HG03460 (cell line): ENCODE measurements around the gene PRKAG2.

Experiments
- ATAC-seq: cut with Tn5 transposase; IDR thresholded peaks from one replicate; pipeline ENCODE4 v1.9.1; 2021; ENCODE audit not compliant: unreplicated experiment

PRKAG2 gene

DNA sequence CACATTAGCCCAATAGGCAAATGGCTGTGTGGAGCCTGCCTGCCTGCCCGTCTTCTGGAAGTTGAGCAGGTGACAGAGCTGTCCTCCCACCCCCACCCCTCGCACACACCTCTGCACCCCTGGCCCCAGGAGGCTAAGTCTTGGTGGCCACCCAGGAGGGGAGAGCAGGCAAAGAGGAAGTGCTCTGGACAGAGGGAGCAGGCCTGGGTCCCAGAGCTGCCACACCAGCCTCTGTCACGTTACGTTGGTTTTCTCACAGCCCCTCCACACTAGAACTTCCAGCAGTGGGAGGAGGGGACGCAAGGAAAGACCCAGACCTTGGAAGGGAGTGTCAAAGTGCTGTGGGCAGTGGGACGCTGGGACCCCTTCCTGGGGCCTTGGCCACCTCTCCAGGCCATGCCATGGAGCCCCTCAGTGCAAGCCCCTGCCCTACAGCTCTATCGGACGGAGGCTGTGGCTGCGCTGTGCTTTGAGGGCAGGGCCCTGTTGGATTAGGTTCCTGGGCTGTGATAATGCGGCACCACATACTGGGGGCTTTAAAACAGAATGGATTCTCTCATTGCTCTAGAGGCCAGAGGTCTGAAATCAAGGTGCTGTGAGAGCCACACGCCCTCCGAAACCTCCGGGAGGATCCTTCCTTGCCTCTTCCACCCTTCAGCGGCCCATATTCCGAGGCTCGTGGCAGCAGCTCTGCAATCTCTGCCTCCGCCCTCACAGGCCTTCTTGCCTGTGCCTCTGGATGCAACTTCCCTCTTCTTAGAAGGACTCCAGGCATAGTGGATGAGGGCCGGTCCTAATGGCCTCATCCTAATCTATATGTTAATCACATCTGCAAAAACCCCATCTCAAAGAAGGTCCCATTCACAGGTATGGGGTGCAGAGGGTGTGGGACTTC is 9.9 kb downstream of the PRKAG2 start:
- no peak for ATAC-seq

DNA sequence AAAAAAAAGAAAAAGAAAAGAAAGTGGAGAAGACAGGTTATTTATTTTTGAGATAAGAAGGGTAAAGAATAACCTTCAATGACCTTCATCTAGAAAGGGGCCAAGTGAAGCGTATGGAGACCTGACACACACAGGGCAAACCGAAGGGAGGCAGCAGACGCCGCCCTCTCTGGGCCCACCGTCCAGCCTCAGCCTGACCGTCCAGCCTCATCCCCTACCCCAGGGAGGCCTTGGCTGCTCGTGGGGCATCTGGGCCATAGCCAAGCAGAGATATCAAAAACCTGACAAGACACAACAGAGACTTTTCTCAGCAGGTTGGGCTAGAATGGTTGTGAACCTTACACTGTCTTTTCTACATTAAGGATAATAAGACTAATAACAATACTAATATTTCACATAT is 10.9 kb downstream of the PRKAG2 start:
- ATAC-seq: no peak

DNA sequence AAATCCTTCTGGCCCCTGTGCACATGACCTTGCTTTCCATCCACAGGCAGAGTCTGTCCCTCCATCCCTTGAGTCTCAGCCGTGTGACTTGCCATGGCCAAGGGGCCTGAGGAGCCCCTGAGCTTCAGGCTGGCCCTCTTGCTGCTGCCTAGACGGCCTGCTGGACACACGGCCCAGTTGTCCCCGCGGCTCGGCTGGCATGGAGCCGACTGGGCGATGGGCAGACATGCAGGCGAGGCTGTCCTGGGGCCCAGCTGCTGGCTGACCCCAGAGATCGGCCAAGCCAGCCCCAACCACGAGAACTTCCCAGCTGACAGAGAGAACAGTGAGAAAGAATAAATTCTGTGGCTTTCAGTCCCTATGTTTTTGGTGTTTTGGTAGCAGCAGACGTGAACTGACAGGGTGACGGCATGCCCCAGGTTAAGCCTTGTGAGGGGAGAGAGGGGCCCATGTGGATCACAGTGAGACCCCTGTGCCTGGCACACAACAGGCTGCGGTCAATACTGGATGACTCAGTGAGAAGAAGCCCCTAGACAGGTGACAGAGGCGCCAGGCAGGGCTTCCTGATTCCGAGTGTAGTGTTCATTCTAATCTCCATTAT is 11.7 kb downstream of the PRKAG2 start:
- no peak for ATAC-seq

DNA sequence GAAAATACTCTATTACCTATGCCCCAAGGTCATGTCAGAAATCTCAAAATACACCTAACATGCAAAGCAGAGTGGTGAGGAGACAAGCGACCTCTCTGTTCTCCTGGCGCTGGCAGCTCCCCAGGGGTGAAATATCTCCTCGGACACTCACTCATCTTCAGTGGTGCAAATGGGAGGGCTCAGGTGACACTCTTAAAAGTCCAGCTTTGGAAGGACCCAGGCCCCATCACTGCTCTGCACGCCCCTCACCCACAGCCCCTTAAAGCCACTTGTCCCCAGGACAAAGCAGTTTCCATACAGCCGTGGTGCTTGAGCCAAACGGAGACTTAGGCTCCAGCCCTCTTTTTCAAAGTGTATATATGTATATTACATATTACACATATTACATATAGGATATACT is 12.4 kb downstream of the PRKAG2 start:
- ATAC-seq: no peak

DNA sequence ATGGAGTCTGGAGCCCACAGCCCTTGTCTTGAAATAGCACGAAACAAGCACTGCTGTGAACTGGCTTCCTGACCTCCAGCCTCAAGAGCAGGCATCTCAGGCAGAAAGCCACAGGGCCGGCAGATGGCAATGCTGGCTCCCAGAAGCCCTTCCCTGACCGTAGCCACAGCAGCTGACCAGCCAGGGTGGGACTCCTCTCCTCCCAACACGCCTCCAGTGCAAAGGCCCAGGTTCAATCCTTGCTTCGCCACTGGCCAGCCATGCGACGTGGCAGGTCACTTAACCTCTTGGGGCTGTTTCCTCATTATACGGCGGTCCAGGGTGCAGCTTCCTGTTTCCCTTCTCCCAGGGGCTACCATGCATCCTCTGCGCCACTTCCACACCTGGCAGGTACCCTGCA is 12.8 kb downstream of the PRKAG2 start:
- ATAC-seq: no peak

DNA sequence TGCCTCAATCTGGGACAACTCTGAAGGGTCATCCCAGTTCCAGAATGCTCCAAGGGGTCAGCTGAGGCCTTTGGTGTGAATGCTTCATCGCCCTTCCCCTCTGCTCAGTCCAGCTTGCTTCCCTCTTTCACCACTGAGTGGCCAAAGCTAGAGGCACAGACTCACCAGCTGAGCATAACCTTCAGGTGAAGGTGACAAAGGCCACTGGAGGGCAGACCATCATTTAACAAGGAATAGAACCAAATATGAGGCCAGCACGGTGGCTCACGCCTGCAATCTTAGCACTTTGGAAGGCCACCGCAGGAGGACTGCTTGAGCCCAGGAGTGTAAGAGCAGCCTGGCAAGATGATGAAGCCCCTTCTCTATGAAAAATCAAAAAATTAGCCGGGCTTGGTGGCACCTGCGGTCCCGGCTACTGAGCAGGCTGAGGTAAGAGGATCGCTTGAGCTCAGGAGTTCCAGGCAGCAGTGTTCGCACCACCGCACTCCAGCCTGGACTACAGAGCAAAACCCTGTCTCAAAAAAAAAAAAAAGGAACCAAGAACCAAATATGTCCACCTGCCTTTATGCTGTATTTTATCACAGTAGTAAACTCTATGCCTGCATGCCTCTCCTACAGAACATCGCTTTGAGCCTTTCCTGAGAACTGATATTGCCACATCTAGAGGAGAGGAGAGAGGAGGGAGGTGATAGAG is 13.4 kb downstream of the PRKAG2 start:
- no peak for ATAC-seq

DNA sequence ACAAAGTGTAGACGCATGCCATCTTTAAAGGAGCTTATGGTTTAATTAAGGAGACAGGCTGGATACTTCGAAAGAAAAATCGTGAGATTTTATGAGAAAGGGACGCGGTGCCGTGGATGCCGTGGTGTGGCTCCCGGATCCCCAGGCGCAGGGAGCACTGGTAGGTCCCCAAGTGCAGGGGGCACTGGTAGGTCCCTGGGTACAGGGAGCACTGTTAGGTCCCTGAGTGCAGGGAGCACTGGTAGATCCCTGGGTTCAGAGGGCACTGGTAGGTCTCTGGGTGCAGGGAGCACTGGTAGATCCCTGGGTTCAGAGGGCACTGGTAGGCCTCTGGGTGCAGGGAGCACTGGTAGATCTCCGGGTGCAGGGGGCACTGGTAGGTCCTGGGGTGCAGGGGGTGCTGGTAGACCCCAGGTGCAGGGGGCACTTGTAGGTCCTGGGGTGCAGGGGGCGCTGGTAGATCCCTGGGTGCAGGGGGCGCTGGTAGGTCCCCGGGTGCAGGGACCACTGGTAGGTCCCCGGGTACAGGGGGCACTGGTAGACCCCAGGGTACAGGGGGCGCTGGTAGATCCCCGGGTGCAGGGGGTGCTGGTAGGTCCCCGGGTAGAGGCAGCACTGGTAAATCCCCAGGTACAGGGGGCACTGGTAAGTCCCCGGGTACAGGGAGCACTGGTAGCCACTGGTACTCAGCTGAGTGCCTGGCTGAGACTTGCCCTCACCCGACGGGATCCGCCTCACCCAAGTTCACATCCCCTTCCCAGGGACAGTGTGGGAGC is 14.1 kb downstream of the PRKAG2 start:
- ATAC-seq: no peak

DNA sequence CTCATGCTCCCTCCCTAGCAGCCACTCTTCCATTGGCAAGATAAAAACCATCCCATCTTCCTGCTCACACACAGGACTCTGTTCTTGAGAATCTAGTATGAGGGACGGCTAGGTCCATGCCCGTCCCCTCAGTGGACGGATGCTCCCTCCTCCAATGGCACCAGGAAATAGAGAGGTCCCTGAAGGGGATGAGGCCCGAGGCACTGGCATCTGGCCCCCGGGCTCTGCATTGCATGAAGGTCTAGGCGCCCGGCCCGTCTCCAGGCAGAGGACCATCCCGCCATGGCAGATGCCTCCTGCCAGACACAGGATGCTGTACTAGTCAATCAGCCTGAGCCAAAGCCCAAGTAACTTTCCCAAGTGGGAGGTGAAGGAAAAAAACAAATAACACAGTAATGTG is 15.0 kb downstream of the PRKAG2 start:
- ATAC-seq: no peak

DNA sequence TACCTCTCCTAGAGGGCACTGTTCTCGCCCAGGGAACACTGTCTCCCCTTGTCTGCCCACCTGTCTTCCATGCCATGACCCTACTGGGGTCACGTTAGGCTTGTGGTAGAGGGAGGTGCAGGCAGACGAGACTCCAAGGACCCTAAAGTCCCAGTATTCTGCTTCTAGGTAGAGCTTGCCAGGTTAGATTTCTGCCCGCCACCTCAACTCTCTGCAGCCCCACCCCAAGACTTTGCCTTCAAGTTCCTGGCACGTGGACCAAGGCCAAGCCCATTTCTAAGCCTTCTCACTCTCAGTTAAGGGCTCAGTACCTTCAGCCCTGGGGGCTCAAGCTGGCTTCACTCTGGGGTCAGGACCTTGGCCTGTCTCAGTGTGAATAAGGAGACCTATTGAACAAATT is 16.1 kb downstream of the PRKAG2 start:
- ATAC-seq: no peak

DNA sequence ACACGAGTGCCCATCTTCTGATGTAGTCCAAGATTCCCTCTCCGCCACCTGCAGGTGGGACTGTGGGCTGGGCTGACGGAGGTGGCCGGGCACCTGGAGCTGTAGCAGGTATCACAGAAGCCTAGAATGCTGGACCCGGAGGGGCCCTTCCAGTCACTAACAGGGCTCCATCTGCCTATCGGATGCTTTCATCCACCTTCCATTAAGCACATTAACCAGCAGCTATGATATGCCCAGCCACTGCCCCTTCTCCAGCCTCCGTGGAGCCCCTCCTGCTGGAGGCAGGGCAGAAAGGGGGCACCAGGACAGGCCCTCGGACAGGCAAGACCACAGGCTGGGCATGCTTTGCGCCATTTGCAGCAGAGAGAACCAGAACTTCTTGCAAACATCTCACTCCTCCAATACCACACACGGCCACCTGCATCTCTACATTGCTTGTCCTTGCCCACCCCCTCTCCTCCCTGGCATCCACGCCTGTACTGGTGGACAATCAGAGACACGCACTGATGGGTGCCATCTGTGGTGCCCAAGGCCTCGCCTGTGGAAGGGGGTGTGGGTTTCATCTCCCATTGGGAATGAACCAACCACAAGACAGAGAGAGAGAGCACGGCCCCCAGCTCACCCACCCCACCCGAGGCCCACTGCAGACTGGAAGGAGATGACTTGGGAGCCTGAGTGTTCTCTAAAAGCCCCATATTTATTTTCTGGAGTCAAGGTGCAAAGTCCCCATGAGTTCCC is 16.8 kb downstream of the PRKAG2 start:
- no peak for ATAC-seq

DNA sequence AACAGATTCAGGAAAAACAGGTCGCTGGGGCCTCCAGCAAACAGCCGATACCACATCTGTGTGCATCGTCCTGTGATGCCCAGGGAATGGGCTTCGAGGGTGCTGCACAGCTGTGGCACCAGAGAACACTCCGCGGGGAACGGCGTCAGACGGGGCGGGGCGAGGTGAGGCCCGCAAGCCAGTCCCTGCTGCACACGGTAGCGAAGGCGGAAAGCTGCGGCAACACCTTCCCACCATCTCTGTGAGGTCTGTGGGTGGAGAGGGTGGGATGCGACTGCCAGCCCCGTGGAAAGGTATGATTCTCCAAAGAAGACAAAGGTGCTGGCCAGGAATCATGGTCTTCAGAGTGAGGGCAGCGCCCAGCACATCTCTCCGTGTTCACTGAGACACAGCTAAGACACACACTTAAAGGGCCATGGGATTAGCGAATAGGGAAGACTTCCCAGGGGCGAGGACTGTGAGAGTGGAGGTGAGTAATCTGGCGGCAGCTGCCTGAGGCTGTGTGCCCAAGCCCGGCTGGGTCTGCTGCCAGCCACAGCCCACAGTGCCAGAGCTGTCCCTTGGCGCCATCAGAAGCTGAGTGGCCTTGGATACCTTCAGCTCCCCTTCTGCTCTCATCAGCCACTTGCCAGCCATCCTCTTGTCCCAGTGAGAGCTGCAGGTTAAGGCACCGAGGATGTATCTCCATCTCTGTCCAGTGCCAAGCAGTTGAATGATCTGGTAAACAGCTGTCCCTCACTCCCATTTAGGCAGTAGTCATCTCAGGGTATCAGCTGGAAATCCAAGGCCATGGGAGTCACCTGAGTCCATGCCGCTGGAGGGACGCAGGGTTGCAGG is 17.6 kb downstream of the PRKAG2 start:
- ATAC-seq: no peak

DNA sequence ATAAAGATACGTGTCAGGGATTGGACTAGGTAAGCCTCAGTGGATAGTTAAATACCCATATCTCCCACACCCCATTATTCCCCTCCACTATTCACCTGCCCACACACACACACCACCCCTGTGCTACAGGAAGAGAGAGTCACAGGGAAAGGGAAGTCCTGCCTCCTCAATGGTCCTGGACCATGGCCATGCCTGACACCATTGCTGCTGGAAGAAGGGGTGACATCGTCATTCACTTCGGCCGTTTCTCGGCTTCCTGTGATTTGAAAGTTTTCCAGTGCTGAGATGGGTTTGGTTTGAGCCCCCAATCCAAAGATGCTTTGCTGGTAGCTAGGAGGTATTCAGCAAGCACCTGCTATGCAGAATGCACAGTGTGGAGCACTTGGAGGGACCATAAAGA is 18.5 kb downstream of the PRKAG2 start:
- ATAC-seq: no peak

DNA sequence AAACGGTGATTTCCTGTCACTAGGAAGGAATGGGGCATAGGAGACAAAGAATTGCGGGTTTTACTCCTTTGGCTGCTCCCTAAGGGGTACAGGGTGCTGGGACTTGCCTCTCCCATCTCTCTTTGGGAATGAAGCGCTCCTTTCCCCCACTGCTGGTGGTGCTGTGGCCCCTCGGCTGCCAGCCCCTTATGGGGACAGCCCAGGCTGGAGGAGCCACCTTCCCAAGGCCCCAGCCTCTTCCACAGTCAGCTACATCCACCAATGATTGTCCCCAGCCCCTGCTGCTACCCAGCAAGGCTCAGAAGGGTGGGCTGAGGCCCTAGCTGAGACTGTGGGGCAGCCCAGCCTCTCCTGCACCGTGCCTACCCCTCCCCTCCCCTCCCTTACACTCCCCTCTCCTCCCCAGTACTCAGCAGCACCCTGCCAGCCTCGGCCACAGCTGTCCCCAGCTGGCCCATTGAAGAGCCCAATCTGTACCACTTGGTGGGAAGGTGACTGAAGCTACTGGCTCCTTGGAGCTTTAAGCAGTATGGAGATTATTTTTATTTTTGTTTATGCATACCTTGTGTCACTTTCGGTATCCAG is 19.0 kb downstream of the PRKAG2 start:
- no peak for ATAC-seq

DNA sequence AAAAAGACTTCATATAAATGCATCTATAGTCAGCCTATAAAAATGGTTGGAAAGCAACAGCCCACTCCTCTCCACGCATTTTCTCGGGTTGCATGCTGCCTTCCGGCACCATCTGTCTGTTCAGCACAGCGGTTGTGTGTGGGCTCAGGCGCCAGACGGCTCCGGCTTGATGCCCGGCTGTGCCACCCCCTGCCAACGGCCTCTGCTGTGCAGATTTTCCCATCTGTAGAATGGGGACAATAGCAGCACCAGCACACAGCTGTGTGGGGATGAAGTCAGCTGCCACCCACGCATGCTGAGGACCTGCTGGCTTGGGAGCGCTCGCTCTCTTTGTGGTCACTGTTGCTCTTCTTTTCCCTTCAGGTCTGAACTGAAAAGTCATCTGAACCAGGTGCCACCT is 19.5 kb downstream of the PRKAG2 start:
- ATAC-seq: no peak

DNA sequence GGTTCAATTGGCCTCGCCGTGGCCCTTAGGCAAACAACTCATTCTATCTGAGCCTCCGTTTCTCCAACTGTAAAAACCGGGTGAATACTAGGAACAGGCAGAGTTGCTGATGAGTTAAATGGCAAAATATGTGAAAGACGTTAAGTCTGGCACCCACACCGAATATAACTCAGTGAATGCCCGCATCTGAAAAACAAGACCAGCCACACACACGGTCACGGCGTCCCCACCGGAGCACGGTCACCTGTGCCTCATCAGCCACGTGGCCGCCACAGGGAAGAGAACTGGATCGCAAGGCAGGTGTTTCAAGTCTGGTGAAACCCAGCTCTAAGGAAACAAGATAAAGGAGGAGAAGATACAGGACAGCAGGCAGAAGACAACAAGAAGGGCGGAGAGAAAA is 20.4 kb downstream of the PRKAG2 start:
- no peak for ATAC-seq

DNA sequence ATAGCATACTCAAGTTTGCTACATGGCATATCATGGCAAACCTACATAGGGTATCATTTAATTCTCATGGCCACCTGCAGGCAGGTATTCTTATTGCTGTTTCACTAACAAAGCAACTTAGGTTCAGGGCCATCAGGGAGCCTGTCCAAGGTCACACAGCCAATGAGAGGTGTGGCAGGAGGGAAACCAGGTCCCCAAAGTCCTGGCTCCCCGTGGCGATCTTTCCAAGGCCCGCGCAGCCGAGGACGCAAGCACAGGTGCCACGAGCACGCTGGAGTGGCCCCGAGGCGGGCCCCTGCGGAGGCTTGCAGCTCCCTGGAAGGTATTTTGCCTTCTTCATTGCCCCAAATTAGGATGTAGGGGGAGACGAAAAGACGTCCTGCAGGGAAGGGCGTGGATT is 20.8 kb downstream of the PRKAG2 start:
- no peak for ATAC-seq

DNA sequence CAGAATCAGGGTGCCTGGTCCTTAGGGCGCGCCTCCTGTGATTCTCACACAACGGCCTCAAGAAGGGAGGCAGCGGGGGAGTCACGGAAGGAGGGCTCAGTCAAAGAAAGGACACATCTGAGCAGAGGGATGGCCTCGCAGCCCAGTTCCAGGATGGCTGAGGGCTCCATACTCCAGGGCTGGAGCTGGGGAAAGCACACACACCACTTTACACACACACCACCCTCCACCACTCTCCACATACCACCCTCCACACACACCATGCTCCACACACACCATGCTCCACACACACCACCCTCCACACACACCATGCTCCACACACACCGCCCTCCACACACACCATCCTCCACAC is 22.2 kb downstream of the PRKAG2 start:
- ATAC-seq: no peak

DNA sequence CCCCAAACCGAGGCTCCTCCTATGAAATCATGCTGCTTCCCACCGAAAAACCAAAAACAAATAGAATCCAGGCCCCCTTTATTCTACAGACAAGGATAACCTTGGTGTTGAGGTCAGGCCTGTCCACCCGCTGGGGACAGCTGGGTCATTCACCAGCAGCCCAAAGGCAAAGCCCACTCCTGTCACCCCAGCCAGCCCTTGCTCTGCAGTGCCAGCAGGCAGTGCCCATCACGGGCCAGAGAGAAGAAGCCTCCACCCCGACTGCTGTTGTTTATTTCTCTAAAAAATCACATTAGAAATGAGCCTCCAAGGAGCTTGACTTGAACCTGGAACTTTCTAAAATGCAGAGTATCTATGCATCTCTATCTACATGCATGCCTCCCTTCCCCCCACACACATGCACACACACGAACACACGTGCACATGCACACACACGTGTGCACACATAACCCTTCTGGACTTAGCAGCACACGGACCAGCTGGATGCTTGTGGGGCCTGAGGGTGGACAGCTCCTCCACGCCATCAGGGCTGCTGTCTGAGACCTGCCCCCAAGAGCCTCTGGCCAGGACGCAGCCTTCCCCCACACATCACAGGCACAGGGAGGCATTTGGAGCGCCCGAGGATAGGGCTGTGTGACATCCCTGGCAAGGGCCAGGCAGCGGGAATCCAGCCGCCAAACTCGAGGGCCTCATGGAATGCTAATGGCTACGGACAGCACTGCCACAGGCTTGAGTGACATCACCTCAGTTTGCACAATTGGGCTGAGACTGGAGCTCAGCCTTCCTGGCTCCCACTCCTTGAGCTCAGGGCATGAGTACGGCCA is 22.8 kb downstream of the PRKAG2 start:
- ATAC-seq: no peak
